Measurements from ENCODE around the gene COL12A1. TPM values are rescaled to one million over a fixed set of nuclear protein-coding genes. Genes with fewer than 3 reads are reported as not detected.

COL12A1 gene
- total RNA-seq, 1 experiment from 2014 or later = 0.96 TPM

DNA sequence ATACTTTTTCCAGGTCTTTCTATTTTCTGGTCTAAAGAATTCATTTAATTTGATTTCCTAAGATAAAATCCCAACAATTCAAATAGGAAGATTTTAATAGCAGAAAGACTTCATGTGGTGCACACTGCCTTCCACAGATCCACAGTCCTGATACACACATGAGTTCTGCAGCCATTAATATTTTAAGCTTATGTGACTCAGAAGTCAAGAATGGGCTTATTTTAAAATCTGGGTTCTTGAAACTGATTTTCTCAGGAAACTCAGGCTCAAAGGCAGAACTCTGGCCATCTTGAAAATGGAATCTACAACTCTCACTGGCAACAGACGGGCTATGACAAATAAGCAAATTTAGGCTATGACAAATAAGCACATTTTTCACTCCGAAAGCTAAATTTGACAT is 88.2 kb downstream of the COL12A1 start:
- WGBS (ENCODE audit: extremely low coverage, insufficient read length, low lambda C conversion rate) = no CpG with 5 or more reads among the region's 2 CpGs
- H3K27ac ChIP-seq (ENCODE audit: insufficient read length, low read depth, low read length) = no peak overlapping the region
- no peaks in the 10 kb centered on the region for H3K9me3 Mint-ChIP-seq

More for the DNA sequence above, 88.2 kb downstream of the COL12A1 start:
- H2BK120ac ChIP-seq (ENCODE audit: low read depth, low read length, poor library complexity, severe bottlenecking) = no peak overlapping the region
- H3K27me3 ChIP-seq (ENCODE audit: insufficient read depth, low read length) = no peaks in the 10 kb centered on the region
- no peak overlapping the region for H2BK12ac ChIP-seq (ENCODE audit: insufficient read length, low read depth, low read length)
- H3K23ac ChIP-seq (ENCODE audit: insufficient read length, low read depth, low read length) = no peak overlapping the region
- H3K79me1 ChIP-seq (ENCODE audit: insufficient read depth, low read depth, low read length, poor library complexity, severe bottlenecking) = no peaks in the 10 kb centered on the region
- no peak overlapping the region for H3K9ac ChIP-seq (ENCODE audit: extremely low read depth, insufficient read length, low read length)
- H3K18ac ChIP-seq (ENCODE audit: insufficient read length, low read depth, low read length) = no peak overlapping the region
- DNase-seq = no peak
- no peaks in the 10 kb centered on the region for H3K4me1 ChIP-seq (ENCODE audit: insufficient read depth, low read length)
- no peak overlapping the region for H3K27ac Mint-ChIP-seq
- no peak overlapping the region for H3K4me2 ChIP-seq (ENCODE audit: insufficient read depth, insufficient read length, low read length)
- H2BK15ac ChIP-seq (ENCODE audit: low read depth, low read length) = no peak overlapping the region
- no peaks in the 10 kb centered on the region for H4K20me1 ChIP-seq (ENCODE audit: control insufficient read depth, insufficient read depth, insufficient read length)
- no peak overlapping the region for H3K4me3 Mint-ChIP-seq
- H4K5ac ChIP-seq (ENCODE audit: insufficient read length, low read depth, low read length) = no peak overlapping the region
- H2AK5ac ChIP-seq (ENCODE audit: insufficient read length, low read length) = no peak overlapping the region
- H3K56ac ChIP-seq (ENCODE audit: insufficient read length, low read depth, low read length) = no peak overlapping the region
- no peak overlapping the region for H2BK20ac ChIP-seq (ENCODE audit: low read depth, low read length, poor library complexity, severe bottlenecking)
- no peaks in the 10 kb centered on the region for H3K27me3 Mint-ChIP-seq (ENCODE audit: low read depth)
- H2AFZ ChIP-seq (ENCODE audit: low read length) = no peak overlapping the region
- no peak overlapping the region for H3K4ac ChIP-seq (ENCODE audit: low read depth, low read length)
- H3T11ph ChIP-seq (ENCODE audit: low read length) = no peak overlapping the region
- no peak for TF ChIP-seq CTCF (conservative IDR thresholded peaks at IDR 0.05)
- H4K8ac ChIP-seq (replicated peaks; ENCODE audit: insufficient read length, low read depth, low read length) = no peak overlapping the region
- H3K36me3 Mint-ChIP-seq (ENCODE audit: insufficient read depth in 1 of 3, low read depth in 3 of 3) = no peaks in the 10 kb centered on the region
- H3K14ac ChIP-seq (ENCODE audit: insufficient read depth, low read length) = no peak overlapping the region
- no peaks in the 10 kb centered on the region for H3K79me2 ChIP-seq (ENCODE audit: insufficient read depth, low read length)
- no peaks in the 10 kb centered on the region for H3K23me2 ChIP-seq (ENCODE audit: insufficient read length, low read depth, low read length, poor library complexity, severe bottlenecking)
- no peak overlapping the region for H2BK5ac ChIP-seq (ENCODE audit: insufficient read length, low read length)
- no peaks in the 10 kb centered on the region for H3K4me1 Mint-ChIP-seq
- H4K91ac ChIP-seq (ENCODE audit: insufficient read length, low read depth, low read length) = no peak overlapping the region
- no peaks in the 10 kb centered on the region for H3K9me3 ChIP-seq (ENCODE audit: control insufficient read depth, low read depth, low read length)

All from H9 (cell line).